ENCODE measurements around the gene TOR1AIP1.

The TOR1AIP1 gene

DNA sequence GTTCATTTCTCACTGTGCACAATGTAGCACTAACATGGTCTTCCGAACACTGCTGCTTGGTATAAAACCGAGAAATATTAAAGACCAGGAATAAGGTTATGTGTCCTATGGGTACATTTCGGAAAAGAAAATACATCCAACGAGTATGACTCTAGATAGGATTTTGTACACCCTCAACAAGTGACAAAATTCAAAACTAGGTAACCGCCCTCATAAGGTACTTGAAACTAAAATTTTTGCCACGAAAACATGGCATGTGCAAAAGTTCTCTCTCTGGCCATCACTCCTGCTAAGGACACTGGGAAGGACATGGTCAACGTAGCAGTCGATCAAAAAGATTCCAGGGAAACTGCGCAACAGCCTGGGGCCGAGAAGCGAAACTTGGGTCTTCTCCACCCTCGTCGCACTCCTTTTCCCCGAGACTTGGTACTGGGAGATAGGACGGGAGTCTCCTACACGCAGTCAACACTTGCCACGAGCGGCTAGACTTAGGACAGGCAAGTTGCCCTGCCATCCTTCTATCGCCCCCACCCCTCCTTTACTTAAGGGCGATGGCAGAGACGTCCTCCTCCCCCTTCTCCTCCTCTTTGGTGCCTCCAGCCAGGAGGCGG, 338 bp upstream of the TOR1AIP1 start:
- DNase-seq: peak; percentile 87

DNA sequence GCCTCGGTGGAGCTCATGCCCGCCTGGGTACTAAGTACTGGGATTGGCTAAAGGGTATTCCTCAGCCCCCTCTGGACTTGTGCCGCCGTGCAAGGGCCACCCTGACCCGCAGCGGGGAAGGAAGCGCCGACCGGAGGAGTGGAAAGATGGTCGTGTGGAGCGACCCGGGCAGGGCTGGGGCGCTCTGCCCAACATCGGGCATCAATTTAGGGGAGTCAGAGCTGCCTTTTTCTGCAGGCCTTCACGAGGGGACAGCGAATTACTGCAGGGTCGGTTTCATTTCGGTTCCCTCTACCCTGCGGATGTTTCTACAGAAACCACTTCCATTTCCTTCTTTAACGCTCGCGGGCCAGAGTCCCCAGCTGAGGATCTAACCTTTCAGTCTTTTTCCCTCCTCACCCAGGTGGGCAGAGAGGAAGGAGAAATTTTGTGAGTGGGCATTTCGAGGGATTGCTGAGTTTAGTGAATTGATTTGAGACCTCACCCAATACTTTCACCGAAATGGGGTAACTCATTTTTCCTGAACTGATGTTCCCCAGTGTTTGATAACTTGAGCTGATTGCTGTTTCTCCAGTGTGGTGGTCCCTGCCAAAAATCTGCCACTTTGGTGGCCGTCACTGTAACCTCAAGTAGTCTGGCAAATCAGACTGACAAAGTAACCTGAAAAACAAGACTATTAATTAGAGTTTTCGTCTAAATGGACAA, 1.1 kb downstream of the TOR1AIP1 start:
- peak; percentile 56 for DNase-seq

DNA sequence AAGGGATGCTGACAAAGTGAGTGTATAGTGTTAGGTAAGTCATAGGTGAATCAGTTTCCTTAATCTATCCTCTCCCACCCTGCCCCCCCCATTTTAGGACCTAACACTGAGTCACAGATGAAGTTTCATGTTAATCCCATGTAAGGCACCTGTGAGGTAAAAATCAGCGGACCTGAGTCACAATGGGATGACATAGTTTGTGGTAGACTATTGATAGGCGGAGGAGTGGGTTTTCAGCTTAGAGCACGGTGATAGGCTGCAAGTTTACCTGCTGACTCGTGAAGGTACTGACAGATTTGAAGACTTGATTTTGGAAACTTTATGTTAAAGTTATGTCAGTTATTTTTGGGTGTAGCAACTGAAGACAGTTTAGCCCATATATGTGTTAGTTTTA, 1.7 kb downstream of the TOR1AIP1 start:
- no peak for DNase-seq

DNA sequence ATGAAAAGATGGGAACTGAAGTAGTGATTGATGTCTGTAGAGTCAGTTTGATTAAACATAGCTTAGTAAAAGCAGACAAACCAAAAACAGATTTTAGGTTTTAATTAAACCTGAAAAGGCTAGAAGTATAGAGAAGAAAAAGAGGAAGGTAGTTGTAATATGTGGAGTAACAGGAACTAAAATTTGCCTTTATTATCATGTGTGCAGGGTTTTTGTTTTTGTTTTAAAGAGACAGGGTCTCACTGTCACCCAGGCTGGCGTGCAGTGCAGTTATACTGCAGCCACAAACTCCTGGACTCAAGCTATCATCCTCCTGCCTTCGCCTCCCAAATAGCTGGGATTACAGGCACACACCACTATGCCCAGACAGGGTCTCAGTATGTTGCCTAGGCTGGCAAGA, 6.0 kb downstream of the TOR1AIP1 start:
- no peak for DNase-seq

DNA sequence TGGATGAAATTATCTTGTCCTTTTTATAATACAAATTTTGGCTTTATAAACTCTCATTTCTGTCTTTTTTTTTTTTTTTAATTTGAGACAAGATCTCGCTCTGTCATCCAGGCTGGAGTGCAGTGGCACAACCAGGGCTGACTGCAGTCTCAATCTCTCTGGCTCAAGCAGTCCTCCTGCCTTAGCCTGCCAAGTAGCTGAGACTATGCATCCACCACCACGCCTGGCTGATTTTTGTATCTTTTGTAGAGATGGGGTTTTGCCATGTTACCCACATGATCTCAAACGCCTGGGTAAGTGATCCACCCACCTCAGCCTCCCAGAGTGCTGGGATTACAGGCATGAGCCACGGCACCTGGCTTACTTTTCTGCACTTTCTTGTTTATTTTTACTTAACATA, 7.5 kb downstream of the TOR1AIP1 start:
- DNase-seq: no peak

DNA sequence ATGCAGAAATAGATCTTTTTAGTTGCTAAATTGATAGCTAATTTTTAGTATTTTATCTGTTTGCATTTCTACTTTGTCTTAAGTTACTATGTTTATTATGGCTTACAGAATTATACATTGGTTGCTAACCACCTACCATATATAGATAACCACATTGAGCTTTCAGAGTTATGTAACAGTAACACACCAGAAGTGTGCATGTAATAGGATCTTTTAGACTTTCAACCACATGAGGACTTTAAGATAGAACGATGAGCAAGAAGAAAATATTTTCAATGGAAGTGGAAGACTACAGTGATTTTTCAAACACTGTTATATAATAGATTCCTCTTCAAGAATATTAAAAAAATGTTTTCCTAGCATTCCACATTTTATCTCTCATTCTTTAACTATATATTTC, 28.8 kb downstream of the TOR1AIP1 start:
- no peak for DNase-seq

DNA sequence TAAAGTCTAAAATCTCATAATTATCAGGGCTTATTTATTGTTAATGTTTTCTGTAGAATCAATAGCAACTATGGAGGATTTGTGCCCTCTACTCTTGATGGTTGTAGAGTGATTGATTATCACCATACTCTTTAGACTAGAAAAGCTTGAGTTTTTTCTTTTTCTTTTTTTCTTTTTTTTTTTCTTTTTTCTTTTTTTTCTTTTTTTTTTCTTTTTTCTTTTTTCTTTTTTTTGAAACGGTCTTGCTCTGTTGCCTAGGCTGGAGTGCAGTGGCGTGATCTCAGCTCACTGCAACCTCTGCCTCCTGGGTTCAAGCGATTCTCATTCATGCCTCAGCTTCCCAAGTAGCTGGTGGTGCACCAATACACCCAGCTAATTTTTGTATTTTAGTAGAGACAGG, 29.7 kb downstream of the TOR1AIP1 start:
- DNase-seq: no peak

DNA sequence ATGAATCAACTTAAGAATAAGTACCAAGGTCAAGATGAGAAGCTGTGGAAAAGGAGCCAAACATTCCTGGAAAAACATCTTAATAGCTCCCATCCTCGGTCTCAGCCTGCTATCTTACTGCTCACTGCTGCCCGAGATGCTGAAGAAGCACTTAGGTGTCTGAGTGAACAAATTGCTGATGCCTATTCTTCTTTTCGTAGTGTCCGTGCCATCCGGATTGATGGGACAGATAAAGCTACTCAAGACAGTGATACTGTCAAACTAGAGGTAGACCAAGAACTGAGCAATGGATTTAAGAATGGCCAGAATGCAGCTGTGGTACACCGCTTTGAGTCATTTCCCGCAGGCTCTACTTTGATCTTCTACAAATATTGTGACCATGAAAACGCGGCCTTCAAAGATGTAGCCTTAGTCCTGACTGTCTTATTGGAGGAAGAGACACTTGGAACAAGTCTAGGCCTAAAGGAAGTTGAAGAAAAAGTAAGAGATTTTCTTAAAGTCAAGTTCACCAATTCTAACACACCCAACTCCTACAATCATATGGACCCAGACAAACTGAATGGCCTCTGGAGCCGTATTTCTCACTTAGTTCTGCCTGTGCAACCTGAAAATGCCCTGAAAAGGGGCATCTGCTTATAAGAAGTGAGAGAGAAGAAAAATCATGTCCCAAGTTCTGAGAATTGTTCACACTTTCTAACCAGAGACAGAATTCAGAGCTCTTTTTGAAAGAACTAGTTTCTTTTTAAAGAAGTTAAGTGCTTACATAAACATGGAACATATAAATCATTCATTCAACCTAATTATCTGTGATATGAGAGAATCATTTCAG, 35.7 kb downstream of the TOR1AIP1 start:
- no peak for DNase-seq

DNA sequence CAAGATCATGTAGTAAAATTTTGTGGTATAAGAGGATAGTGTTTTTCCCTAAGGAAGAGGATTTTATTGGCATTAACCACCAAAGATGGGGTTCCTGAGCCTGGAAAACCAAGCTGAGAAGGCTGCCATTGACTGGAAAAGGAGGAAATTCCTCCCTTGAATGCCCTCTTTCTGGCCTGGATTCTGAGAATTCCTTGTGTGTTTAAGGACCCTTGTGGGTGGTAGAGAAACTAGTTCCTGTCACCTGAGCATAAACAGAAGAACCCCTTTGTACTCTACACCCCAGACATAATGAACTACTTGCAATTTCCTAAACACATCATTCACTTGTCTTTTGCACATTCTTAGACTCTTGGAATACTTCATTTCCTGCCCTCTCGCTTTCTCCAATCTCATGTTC, 39.4 kb downstream of the TOR1AIP1 start:
- no peak for DNase-seq

DNA sequence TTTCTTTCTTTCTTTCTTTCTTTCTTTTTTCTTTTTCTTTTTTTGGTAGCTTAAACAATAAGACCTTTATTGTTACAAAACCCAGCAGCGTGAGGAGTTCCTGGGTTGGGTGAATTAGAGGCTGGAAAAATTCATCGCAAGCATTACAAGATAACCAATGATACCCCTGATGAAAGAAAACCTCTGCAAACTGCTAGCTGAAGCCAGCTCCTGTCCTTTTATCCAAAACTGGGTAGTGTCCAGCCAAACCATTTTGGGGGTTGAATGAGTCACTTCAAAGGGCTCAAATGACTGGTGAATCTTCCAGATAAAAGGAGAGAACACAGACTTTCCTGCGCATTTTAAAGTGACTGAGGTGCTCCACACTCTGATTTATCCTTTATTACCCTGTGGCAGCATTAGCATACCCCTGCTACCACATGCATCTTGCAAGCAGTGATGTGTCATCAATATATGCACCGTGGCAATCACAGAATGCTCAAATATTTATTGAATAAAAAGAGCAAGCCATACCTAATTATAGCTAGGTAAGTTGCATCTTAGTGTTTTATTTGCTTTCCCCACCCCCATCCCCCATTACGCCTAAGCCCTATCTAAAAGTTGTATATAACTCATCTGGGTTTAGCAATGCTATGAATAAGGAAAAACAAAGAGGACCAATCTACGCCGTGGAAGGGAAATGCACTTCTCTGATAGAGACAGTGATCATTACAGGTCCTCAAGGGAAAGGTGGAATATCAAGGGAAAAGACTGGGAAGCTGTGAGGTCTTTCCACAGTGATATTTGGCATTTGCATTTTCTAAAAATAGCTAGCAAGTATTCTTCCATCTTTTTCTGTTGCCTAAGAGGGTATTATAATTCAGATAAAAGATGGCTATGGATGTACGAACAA, 40.1 kb downstream of the TOR1AIP1 start:
- DNase-seq: no peak

DNA sequence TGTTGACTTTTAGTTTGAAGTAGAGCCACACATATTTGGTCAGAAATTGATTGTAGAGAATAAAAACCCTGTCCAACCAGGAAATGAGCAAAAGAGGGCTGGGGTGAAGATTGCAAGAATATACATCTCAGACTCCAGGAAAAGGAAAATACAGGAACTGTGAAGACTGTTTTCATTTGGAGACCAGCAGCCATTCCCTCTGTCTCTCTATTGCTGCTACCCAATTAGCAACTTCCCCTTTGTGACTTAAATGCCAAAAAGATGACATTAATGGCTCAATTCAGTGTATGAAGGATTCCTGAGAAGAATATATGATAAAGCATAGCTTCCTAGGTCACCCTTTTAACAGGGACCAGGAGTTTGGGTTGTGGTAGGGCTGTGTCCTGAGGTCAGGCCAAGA, 40.9 kb downstream of the TOR1AIP1 start:
- peak; percentile 7 for DNase-seq

DNA sequence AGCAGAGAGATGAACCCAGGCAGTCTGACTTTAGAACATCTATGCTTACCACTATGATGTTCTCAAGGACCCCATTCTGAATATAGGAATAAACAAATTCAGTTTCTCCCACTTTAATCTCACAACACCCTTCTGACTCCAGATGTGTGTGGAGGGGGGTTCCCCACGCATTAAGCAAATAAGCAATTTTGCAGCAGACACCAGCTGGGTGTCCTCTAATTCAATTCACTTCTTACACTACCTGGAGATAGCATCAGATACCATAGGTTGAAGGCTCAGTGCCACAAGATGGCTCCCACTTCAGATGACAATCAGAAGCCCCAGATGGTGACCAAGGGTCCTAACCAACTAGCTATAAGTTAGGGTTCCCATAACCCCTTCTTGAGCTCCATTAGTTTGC, 42.2 kb downstream of the TOR1AIP1 start:
- no peak for DNase-seq

DNA sequence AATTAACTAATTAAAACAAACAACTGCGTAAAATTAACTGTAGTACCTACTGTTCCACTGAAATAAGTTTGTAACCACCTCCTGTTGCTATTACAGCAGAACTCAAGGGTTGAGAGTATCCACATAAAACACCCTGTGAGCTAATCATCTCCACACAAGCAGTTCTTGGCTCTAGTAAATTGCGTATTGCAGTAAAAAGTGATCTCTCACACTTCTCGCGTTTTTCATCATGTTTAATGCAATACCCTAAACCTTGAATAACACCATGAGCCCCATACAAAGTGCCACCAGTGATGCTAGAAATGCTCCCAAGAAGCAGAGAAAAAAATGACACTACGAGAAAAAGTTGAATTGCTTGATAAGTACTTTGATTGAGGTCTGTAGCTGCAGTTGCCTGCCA, 43.2 kb downstream of the TOR1AIP1 start:
- no peak for DNase-seq

DNA sequence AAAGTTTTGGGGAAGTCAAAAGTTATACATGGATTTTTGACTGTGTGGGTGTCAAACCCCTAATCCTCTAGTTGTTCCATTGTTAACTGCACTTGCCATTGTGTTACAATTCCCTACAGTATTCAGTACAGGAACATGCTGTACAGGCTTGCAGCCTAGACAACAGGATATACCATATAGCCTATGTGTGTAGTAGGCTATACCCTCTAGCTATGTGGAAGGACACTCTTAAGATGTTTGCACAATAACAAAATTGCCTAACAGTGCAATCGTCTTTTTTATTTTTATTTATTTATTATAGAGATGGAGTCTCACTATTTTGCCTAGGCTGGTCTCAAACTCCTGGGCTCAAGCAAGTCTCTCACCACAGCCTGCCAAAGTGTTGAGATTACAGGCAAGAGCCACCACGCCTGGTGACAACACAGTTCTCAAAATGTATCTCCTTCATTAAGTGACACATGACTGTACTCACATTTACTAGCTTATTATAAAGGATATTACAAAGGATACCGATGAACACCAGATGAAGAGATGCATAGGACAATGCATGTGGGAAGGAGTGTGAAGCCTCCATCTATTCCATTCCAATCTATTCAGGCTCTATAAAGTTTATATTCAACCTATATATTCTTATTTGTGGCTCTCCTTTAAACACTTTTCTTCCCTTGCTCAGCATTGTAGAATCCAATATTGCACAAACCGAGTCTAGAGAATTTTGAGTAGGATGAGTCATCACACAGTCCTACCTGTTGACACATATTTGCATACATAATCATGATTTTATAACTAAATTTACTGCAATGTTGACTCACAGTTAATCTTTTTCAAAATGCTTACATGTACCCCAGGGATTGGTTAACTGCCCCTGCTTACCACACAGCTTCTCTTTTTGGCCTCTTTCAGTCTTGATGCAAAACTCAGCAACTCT, 44.1 kb downstream of the TOR1AIP1 start:
- peak; percentile 77 for DNase-seq

DNA sequence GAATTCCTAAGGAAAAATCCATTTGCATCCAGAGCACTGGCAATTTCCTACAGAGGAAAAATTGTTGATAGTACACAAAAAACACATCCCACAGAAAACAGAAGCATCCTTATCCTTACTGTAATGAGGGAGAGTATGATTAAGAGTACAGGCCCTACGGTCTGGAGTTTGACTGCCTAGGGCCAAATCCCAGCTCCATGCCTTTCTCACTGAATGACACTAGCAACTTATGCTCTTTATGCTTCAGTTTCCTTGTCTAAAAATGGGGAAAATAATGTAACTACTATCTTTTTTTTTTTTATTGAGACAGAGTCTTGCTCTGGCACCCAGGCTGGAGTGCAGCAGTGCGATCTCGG, 44.7 kb downstream of the TOR1AIP1 start:
- no peak for DNase-seq

DNA sequence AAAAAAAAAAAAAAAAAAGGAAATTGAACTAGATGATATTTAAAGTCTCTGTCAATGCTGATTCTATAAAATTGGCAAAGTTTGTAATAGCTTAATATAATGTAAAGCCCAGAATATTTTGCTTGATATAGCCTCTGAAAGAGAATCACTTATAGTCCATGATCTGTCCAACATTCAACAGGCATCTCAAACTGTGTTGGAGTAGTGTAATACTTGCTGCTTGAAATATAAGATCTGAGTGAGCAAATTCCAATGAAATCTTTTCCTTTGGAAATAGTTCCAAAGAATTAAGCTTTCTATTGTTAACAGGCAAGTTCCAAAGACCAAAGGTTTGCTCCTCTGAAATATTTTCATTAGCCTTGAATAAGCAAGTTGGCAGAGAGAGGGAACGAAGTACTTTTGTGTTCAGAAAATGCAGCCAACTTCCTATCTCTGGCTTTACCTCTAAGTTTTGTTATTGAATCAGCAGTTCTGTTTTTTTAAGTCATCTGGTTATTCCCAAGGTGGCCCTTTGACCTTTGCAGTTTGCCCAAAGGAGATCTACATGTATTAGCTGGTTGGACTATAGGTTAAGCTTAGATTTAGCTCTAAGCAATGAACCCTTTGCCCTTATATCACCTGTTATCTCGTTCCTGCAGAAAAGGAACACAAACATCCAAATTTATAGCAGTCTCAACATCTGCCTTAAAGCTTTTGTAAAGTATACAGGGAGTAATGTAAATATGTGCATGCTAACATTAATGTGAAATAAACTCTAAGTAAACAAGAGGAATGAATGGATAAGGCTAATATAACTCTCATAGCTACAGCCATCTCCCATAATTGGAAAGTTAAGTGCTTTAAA, 48.1 kb downstream of the TOR1AIP1 start:
- no peak for DNase-seq

DNA sequence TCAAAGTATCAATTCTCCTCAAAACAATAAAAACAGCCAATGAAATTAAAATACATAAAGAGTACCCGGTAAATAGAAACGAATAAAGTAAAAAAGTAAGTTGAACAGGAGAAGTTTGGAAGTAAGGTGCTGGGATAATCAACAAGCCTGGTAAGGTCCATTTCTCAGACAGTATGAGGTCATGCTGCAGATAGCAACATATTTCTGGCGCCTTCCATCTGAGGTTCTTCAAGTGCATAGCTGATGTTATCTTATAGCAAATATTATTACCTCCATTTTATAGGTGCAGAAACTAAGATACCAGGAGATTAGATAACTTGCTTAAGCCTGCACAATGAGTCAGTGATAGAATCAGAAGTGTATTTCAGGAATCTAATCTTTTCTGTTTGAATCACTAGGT, 48.8 kb downstream of the TOR1AIP1 start:
- DNase-seq: no peak

DNA sequence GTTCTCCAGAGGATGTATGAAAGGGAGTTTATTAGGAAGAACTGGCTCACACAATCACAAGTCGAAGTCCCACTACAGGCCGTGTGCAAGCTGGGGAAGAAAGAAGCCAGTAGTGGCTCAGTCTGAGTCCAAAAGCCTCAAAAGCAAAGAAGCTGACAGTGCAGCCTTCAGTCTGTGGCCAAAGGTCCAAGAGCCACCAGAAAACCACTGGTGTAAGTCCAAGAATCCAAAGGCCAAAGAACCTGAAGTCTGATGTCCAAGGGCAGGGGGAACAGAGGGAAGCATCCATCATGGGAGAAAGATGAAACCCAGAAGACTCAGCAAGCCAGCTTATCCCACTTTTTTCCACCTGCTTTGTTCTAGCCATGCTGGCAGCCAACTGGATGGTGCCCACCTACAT, 51.1 kb downstream of the TOR1AIP1 start:
- DNase-seq: no peak

DNA sequence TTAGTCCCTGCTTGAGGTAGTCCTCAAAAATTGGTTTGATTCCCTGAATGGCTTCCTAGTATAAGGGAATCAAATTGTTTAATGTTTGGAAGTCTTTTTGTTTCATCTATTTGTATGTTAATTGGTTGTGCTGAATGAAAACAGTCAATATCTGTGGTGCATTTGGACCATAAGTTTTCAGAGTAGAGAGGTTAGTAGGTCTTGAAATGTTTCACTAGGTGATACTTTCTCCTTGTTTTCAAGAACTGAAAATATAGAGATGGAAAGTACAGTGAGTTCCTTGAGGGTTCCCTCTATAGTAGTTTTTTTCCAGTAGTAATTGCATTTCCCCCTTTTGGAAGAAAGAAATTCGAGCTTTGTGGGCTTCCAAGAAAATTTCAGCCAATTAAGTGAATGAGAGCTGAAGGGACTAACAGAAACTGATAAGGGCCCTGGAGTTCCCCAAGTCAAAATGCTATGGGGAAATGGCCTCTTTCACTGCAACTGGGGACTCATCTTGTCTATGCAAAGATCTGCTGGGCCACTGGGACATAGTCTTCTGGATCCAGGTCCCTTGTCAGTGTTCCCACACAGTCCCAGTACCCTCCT, 53.9 kb downstream of the TOR1AIP1 start:
- peak; percentile 28 for DNase-seq

DNA sequence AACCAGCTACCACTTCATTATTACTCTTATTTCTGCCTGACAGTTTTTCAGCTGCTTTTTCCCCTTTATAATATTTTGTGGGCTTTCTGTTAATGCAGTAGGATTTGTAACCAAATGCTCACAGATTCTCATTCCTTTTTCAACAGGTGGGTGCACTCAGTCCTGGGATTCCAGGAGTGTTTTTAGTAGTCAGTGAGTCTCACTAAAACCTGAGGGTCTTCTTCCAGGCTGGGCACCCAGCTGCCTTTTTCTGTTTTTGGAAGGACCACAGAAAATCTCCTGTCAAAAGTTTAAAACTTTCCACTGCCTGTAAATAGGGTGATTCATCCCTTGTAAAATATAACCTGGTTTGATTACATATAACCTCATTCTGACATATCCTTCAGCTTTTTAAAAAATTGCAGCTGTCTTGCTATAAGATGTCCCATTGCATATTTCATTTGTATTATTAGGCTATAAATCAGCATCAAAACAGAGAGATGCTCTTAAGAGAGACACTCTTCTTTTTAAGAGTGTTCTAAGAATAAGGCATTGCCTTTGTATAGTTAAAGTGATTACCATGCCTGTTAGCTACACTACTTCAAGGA, 55.7 kb downstream of the TOR1AIP1 start:
- DNase-seq: no peak

Data from inflammatory macrophage treated with lipopolysaccharide for 4 hours (primary cell).